Liver (tissue), 9 donors: ENCODE data around the gene MAP3K5. TPM values are rescaled to one million over a fixed set of nuclear protein-coding genes. Genes with fewer than 3 reads are reported as not detected.

Experiments used
- DNase-seq: peaks from one replicate; pipeline ENCODE4 v3.0.0-alpha.2; 2017; ENCODE audit warnings: low spot score
- H3K27ac ChIP-seq, 2 donors: one replicate each; pipeline ENCODE4 v1.7.0; 2013; ENCODE audit warnings: inconsistent platforms in 2 of 2, low read length in 2 of 2, control low read depth in 1 of 2, low read depth in 1 of 2, mild to moderate bottlenecking in 1 of 2
- H3K27me3 ChIP-seq, 4 donors: one replicate each; pipeline versions ENCODE4 v1.6.1 to v1.7.0; 2013; ENCODE audit warnings: low read length in 3 of 4, inconsistent platforms in 1 of 4, mild to moderate bottlenecking in 1 of 4, moderate library complexity in 1 of 4; ENCODE audit not compliant: control insufficient read depth in 4 of 4, insufficient read depth in 4 of 4
- H3K36me3 ChIP-seq, 4 donors: one replicate each; pipeline versions ENCODE4 v1.6.1 to v1.7.0; 2013; ENCODE audit warnings: low read length in 3 of 4, mild to moderate bottlenecking in 3 of 4, low read depth in 1 of 4, moderate library complexity in 1 of 4; ENCODE audit not compliant: control insufficient read depth in 4 of 4, insufficient read depth in 3 of 4
- H3K4me1 ChIP-seq, 4 donors: one replicate each; pipeline versions ENCODE4 v1.6.1 to v1.7.0; 2013; ENCODE audit warnings: low read length in 3 of 4, mild to moderate bottlenecking in 3 of 4, moderate library complexity in 1 of 4; ENCODE audit not compliant: control insufficient read depth in 4 of 4, insufficient read depth in 4 of 4
- H3K4me3 ChIP-seq, 3 donors: one replicate each; pipeline versions ENCODE4 v1.6.1 to v1.7.0; 2013; ENCODE audit warnings: low read length in 3 of 3, control low read depth in 1 of 3, low read depth in 1 of 3, mild to moderate bottlenecking in 1 of 3
- H3K9ac ChIP-seq, 2 donors: one replicate each; pipeline ENCODE4 v1.7.0; 2013; ENCODE audit warnings: low read length in 2 of 2, mild to moderate bottlenecking in 2 of 2, moderate library complexity in 2 of 2, control low read depth in 1 of 2, low read depth in 1 of 2
- H3K9me3 ChIP-seq, 4 donors: one replicate each; pipeline versions ENCODE4 v1.6.1 to v1.7.0; 2013; ENCODE audit warnings: low read length in 3 of 4; ENCODE audit not compliant: control insufficient read depth in 4 of 4
- ATF3 ChIP-seq: IDR thresholded peaks from 2 replicates; pipeline ENCODE4 v1.6.1; 2016; ENCODE audit warnings: antibody characterized with exemption
- EGR1 ChIP-seq, 2 donors: IDR thresholded peaks; 2 replicates each; pipeline ENCODE4 v1.6.1; 2016 to 2018; ENCODE audit warnings: antibody characterized with exemption in 2 of 2, low read depth in 2 of 2
- GABPA ChIP-seq, 2 donors: IDR thresholded peaks in 1 of 2; conservative IDR thresholded peaks in 1 of 2; 2 replicates each; pipeline ENCODE4 v1.6.1; 2016; ENCODE audit warnings: antibody characterized with exemption in 2 of 2, mild to moderate bottlenecking in 1 of 2, moderate library complexity in 1 of 2
- HNF4A ChIP-seq, 2 donors: conservative IDR thresholded peaks; 2 replicates each; pipeline ENCODE4 v1.6.1; 2016; ENCODE audit warnings: antibody characterized with exemption in 2 of 2, mild to moderate bottlenecking in 2 of 2
- HNF4G ChIP-seq: IDR thresholded peaks from 2 replicates; pipeline ENCODE4 v1.6.1; 2016; ENCODE audit warnings: antibody characterized with exemption
- JUND ChIP-seq, 2 donors: IDR thresholded peaks; 2 replicates each; pipeline ENCODE4 v1.6.1; 2016; ENCODE audit warnings: antibody characterized with exemption in 2 of 2
- MAX ChIP-seq: IDR thresholded peaks from 2 replicates; pipeline ENCODE4 v1.6.1; 2016; ENCODE audit warnings: antibody characterized with exemption
- RAD21 ChIP-seq, 2 donors: IDR thresholded peaks; 2 replicates each; pipeline ENCODE4 v1.6.1; 2016; ENCODE audit warnings: antibody characterized with exemption in 2 of 2, mild to moderate bottlenecking in 2 of 2
- REST ChIP-seq: IDR thresholded peaks from 2 replicates; pipeline ENCODE4 v1.6.1; 2016; ENCODE audit warnings: antibody characterized with exemption, mild to moderate bottlenecking
- RXRA ChIP-seq, 2 donors: IDR thresholded peaks; 2 replicates each; pipeline ENCODE4 v1.6.1; 2017 to 2018; ENCODE audit warnings: antibody characterized with exemption in 2 of 2, mild to moderate bottlenecking in 1 of 2
- SP1 ChIP-seq: IDR thresholded peaks from 2 replicates; pipeline ENCODE4 v1.6.1; 2018; ENCODE audit warnings: antibody characterized with exemption, mild to moderate bottlenecking
- YY1 ChIP-seq: IDR thresholded peaks from 2 replicates; pipeline ENCODE4 v1.6.1; 2016; ENCODE audit warnings: antibody characterized with exemption, mild to moderate bottlenecking
- ZBTB33 ChIP-seq: IDR thresholded peaks from 2 replicates; pipeline ENCODE4 v1.6.1; 2016; ENCODE audit warnings: antibody characterized with exemption
- WGBS: extraction: QIAGEN DNeasy Blood & Tissue Kit; methylation state at CpG from one replicate; pipeline ENCODE4 v1.1.7; 2013; 5-methylcytosine and 5-hydroxymethylcytosine counted together
- polyA plus RNA-seq, 2 donors: library from polyadenylated mRNA; stranded (reverse) in 1 of 2; unstranded in 1 of 2; fragments of 200-250 nt in 1 of 2; fragments of >200 nt in 1 of 2; fragmentation: Nextera tagmentation in 1 of 2; extraction: Ambion mirVana in 1 of 2; gene quantifications; one replicate each; pipeline versions ENCODE4 v1.2.1 to v1.2.3, GENCODE V29; 2013 to 2015
- total RNA-seq, 2 donors: library from RNA; depleted of rRNA; stranded (reverse); fragments of >200 nt; gene quantifications; one replicate each; pipeline ENCODE4 v1.2.3, GENCODE V29; 2014
- TF ChIP-seq, protein P1 (sequence below): fragments of 150-350 bp; IDR thresholded peaks from 2 replicates; pipeline ENCODE4 v1.5.1; 2017; ENCODE audit warnings: improper control_type of control experiment, low read depth, low read length; ENCODE audit not compliant: missing input control
- donor health status: healthy.
- donor health status: healthy.
- donor health status: healthy.
- donor health status: healthy.
- donor health status: healthy.

MAP3K5 gene
- total and polyA plus RNA-seq, 4 donors = 2.9 to 18.0 (median 5.5) TPM

DNA sequence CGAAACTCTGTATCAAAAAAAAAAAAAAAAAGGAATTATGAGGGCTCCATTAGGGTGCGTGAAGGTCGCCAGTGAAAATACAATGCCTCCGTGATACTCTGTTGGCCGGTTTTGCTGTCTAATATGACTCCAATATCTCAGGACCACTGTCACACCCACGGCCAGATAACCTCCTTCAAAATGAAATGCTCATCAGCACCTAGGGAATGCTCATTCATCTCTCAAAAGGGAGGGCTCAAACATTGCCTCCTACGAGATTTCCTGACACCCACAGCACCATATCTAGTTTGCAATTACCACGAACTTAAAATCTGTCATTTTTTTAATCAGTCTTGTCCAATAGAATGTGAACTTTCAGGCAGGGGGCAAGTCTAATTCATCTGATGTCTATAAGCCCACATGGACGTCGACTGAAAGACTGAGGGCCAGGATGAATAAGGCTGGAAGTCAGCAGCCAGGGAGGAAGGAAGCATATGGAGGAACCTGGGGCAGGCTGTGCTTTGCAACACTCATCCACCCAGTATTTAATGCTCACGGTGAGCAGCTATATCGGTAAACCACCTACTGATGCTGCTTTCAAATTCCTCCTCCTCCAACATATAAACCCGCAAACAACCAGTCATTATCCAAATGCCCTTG lies 42.8 kb downstream of the MAP3K5 start:
- no peaks in the 10 kb centered on the region for H3K9me3 ChIP-seq
- no peak overlapping the region for H3K4me3 ChIP-seq
- TF ChIP-seq EGR1 (IDR thresholded peaks at IDR 0.05; ENCODE audit: low read depth in 2 of 2) (no peak), YY1 (no peak), ZBTB33 (no peak), HNF4A (conservative IDR thresholded peaks at IDR 0.05) (no peak), REST (no peak), HNF4G (no peak), GABPA (IDR thresholded peaks at IDR 0.05 in 1 of 2, conservative IDR thresholded peaks at IDR 0.05 in 1 of 2) (no peak), MAX (no peak), JUND (IDR thresholded peaks at IDR 0.05) (no peak)
- TF ChIP-seq, protein P1, sequence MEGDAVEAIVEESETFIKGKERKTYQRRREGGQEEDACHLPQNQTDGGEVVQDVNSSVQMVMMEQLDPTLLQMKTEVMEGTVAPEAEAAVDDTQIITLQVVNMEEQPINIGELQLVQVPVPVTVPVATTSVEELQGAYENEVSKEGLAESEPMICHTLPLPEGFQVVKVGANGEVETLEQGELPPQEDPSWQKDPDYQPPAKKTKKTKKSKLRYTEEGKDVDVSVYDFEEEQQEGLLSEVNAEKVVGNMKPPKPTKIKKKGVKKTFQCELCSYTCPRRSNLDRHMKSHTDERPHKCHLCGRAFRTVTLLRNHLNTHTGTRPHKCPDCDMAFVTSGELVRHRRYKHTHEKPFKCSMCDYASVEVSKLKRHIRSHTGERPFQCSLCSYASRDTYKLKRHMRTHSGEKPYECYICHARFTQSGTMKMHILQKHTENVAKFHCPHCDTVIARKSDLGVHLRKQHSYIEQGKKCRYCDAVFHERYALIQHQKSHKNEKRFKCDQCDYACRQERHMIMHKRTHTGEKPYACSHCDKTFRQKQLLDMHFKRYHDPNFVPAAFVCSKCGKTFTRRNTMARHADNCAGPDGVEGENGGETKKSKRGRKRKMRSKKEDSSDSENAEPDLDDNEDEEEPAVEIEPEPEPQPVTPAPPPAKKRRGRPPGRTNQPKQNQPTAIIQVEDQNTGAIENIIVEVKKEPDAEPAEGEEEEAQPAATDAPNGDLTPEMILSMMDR = no peak
- H3K36me3 ChIP-seq = no peaks in the 10 kb centered on the region
- WGBS = 91% methylated on average over 13 of the region's 13 CpGs
- no peak overlapping the region for H3K27ac ChIP-seq
- no peak overlapping the region for H3K9ac ChIP-seq
- DNase-seq = no peak
- peaks cover 0 to 8% (median 2%) of the 10 kb centered on the region in 4 donors for H3K4me1 ChIP-seq
- H3K27me3 ChIP-seq = no peaks in the 10 kb centered on the region

DNA sequence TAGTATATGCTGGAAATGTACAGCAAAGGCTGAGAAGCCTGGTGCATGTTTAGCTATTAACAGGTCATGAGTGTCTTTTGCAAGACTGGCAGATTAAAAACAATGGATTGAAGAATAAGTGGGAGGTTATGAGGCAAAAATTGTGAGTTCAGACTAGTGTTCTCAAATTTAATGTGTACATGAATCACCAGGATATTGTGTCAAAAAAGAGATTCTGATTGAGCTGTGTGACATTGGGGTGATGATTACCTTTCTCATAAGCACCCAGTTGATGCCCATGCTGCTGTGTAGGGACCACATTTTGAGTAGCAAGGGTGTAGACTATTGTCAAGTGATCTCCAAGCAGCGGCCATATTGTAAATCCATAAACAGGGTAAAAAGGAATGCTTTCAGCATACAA lies 44.8 kb downstream of the MAP3K5 start:
- Histone ChIP-seq H3K9me3 (no peaks in the 10 kb centered on the region), H3K4me1 (peaks cover 0 to 4% (median under 1%) of the 10 kb centered on the region in 4 donors), H3K9ac (no peak overlapping the region), H3K36me3 (no peaks in the 10 kb centered on the region), H3K27me3 (no peaks in the 10 kb centered on the region), H3K4me3 (no peak overlapping the region), H3K27ac (no peak overlapping the region)
- DNase-seq = no peak
- WGBS = 99% methylated on average over 1 of the region's 1 CpG
- TF ChIP-seq RAD21 (IDR thresholded peaks at IDR 0.05) = no peak
- TF ChIP-seq EGR1 (IDR thresholded peaks at IDR 0.05; ENCODE audit: low read depth in 2 of 2) = no peak
- TF ChIP-seq ATF3 = no peak
- TF ChIP-seq JUND (IDR thresholded peaks at IDR 0.05) = no peak
- TF ChIP-seq ZBTB33 = no peak
- TF ChIP-seq RXRA (IDR thresholded peaks at IDR 0.05) = no peak
- TF ChIP-seq, protein P1 = no peak
- no peak for TF ChIP-seq YY1
- no peak for TF ChIP-seq MAX
- TF ChIP-seq SP1 = no peak
